Inflammatory macrophage treated with lipopolysaccharide for 1 hour (primary cell): ENCODE results near the gene B4GALNT1.
A peak's percentile ranks its signal among the peaks of the same experiment; 100 is the strongest.
"Not testable (repeated sequence)": the region's sequence is repeated elsewhere in the genome, so short reads cannot be mapped to it uniquely, and the experiment has no call there.

Experiments used
- DNase-seq, 2 donors: peaks; one replicate each; pipeline ENCODE4 v3.0.0-alpha.2; 2020 to 2022

B4GALNT1 gene

DNA sequence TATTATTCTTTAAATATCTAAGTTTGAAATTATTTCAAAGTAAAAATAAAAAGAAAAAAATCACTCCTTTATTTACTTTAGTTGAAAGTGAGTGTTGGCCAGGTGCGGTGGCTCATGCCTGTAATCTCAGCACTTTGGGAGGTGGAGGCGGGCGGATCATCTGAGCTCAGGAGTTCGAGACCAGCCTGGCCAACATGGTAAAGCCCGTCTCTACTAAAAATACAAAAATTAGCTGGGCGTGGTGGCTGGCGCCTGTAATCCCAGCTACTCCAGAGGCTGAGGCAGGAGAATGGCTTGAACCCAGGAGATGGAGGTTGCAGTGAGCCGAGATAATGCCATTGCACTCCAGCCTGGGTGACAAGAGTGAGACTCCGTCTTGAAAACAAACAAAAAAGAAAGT lies 3.7 kb upstream of the B4GALNT1 start:
- not testable (repeated sequence) for DNase-seq

DNA sequence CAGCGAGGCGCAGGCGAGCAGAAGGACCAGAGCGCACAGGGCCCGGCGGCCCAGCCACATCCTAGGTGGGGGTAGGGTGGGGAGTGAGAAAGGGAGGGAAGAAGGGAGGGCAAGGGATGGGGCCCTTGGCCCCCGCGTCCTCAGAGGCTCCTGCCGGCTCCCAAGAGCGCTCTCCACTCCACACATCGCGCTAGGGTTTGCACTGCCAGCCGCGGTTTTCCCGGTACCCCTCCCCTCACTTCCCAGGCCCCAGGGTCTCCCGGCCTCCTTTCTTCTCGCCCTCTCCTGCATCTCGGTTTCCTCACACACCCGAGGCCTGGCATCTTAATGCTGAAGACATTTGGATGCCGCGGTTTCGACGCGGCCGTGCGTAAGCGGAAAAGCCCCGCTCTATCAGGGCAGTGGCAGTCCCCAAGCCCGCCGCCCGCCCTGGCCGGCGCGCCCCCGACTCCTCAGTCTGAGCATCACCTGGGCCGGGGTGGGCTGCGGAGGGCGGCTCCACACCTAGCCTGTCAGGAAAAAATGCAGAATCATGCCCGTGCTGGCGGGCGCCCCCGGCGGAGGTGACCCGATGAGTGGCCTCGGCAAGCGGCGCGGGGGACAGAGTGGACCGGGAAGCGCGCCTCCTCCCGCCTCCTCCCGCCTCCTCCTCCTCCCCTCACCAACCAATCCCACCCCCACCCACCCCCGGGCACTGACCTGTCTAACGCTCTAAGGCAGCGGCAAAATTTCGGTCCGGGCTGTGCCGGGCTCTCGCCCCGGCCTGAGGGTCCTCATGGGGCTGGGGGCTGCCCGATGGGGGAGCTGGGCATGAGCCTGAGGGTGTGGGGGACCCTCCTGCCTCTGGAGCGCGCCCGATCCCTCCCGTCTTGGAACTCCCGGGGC lies 686 bp downstream of the B4GALNT1 start:
- no peak for DNase-seq

DNA sequence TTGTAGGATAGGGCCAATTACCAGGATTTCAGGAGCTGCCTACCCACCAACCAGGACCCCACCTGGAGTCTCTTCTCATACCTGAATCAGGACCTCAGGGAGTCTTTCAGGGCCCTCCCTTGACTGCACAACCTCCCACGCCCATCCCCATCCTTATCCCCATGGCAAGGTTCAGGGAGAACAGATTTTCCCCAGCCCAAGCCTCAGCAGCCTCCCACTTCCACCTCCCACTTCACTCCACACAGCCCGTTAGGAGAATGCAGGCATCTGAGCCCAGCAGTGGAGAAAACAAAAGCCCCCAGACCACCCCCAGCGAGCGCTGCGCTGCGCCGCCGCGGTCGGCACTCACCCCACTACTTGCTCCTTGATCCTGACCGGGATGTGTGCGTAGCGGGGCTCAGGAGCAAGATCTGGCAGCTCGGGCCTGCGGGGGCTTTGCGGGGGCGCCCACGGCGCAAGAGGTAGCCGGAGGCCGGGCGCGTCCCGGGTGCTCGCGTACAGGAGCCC lies 1.4 kb downstream of the B4GALNT1 start:
- DNase-seq: no peak

DNA sequence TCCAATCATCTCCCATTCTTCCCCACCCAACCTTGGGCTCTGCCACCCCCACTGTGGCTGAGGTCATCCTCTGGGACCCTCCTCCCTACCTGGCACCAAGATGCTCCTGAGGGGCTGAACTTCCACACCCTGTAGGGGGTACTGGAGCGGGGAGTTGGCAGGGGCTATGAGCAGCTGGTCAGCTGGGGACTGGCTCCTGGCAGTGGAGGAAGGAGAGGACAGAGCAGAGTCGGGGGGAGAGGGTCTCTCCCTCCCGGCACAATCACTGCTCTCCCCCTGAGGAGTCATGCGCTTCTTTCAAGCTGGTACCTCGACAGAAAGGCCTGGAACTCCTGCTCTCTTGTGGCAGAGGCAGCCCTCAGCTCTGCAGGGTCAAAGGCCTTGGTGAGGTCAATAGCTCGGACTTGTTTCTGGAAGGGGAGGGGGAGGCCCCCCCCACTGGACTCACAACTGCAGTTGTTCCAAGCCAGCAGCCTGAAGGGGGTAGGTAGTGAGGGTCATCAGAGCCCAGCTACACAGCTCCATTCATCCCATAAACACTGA lies 2.0 kb downstream of the B4GALNT1 start:
- DNase-seq: no peak

DNA sequence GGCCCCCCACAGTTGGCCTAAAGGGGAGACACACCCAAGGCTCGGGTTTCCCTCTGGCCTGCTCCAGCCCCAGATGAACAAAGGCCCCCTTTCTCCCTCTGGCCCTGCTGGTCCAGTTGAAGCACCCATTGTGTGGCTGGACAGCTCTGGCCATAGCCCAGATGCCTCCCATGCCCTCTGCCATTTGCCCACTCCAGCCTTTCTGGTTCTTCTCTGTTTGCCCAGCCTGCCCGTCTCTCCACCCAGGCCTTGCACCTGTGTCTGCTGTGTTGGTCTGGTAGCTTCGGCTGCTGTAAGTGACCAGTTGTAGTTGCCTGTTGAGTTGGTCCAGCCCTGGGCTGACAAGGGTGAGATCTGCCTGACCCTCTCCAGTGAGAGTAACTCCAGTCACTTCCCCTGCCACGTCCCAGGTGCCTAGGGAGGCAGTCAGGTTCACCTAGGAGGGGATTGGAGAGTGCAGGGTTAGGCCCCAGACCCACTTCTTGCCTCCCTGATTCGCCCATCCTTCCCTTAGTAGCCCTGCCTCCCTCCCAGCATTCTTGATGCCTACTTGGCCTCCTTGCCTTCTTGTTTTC lies 3.0 kb downstream of the B4GALNT1 start:
- no peak for DNase-seq

DNA sequence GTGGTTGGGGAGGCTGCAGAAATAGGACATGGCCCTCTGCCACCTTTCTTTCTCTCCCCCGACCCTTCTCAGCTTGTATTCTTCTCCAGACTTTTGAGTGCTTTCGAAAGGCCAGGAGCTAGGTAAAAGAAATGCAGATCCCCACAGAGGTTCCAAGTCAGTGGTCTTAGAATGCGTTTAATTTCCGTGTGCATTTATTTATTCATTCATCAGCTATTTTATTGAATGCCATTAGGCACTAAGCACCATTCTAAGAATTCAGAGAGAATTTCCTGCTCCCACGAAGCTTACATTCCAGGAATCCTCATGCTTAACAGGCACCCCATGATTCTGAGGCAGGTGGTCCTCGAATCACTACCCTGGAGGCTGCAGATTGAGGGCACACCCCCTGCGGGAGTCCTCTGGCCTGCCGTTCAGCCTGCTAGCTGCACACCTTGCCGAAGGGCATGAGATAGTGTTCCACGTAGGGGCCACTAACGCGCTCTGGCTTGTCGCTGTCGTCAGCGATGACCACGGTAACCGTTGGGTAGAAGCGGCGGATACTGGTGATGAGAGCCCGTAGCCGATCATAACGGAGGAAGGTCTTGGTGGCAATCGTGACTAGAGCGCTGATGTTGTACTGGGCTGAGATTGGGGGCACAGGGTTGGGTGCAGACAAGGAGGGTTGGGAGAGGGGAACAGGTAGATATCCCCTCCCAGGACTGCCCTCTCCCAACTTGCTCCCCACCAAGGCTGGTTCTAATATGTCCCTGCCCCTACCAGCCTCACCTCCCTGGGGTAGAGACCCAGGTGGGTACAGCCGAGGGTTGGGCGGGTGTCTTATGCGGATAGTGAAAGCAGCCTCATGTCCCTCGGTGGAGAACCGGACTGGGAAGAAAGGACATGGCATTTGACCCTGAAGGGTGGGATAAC lies 4.5 kb downstream of the B4GALNT1 start:
- DNase-seq: no peak

DNA sequence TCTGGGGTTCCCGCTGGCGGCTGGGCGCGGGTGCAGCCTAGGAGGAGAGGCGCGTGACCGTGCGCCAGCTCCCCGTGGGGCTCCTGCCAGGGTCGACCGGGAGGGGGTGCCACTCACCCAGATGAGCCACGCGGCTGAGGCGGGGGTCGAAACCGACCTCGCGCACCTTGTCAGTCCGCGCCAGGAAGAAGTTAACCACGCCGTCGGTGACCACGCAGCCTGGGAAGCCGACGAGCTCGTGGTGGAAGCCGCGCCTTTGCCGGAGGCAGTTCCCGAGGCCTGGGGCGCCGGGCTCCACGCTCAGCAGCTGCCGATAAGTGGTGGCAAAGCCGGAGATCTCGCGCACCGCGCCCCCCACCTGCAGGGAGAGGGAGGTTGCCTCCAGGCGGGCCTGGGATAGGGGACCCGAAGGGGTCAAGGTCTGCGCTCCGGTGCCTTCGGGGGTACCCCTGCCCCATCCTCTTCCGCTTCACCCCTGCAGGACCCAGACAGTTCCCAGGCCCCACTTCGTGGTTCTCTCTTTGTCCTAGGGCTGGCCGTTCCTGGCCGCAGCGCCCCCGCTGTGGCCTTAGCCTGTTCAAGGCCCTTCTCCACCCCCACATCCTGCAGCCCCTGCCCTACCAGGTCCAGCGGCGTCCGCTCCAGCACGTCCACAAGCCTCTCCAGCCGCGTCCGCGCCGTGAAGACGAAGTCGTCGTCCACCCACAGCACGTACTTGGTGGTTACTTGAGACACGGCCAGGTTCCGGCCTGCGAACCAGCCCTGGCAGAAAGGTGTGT lies 5.3 kb downstream of the B4GALNT1 start:
- DNase-seq: peak; percentile 12 to 26

DNA sequence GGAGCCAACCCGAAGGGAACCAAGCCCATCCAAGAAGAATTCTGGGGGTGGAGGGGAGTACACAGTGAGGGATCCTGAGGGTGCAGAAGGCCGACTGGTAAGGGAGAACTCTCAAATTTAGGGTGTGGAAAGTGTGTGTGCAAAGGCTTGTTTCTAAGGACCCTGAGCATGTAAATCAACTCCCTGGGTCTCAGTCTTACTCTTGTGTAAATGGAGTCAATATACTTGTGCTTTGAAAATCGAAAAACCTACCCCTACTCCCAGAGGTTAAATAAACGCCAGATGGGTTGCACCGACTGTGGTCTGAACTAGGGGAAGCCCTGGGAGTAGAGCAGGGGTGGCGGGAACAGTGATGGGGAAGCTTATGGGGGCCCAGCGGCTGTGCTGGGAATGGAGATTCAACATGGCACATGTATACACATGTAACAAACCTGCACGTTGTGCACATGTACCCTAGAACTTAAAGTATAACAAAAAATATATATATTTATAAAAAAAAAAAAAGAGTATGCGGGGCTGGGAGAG lies 6.0 kb downstream of the B4GALNT1 start:
- no peak for DNase-seq

DNA sequence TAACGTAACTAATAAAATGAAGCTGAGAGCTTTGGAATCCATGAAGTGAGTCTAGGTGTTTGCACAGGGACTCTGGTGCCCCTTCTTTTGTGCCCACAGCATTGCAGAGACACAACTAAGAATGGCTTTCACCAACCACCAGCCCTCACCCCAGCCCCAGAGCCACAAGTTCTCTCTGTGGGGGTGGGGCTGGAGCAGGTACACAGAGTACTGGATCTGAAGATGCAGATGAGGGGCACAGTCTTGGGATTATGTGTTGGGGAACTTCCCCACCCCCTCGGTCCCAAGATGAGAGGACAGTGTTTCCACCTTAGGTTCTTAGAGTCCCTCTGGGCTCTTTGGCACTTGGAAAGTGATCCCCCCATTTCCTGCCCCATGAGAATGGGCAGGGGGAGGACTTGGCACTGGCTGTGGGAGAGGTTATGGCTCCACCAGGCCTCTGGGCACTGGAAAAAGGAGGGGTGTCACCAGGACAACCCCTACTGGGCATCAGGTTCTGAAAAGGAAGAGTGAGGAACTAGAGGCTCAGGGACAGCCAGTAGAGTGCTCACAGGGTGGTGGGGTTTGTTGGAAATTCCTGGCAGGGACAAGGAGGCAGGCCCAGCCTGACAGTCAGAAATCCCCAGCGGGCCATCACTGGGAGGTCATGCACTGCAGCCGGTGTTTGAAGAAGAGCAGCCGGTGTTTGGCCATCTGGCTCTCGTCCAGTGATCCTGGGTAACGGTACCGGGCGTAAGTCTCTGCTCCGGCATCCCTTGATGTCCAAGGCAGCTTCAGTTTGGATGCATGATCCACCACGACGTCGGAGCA lies 6.7 kb downstream of the B4GALNT1 start:
- no peak for DNase-seq

DNA sequence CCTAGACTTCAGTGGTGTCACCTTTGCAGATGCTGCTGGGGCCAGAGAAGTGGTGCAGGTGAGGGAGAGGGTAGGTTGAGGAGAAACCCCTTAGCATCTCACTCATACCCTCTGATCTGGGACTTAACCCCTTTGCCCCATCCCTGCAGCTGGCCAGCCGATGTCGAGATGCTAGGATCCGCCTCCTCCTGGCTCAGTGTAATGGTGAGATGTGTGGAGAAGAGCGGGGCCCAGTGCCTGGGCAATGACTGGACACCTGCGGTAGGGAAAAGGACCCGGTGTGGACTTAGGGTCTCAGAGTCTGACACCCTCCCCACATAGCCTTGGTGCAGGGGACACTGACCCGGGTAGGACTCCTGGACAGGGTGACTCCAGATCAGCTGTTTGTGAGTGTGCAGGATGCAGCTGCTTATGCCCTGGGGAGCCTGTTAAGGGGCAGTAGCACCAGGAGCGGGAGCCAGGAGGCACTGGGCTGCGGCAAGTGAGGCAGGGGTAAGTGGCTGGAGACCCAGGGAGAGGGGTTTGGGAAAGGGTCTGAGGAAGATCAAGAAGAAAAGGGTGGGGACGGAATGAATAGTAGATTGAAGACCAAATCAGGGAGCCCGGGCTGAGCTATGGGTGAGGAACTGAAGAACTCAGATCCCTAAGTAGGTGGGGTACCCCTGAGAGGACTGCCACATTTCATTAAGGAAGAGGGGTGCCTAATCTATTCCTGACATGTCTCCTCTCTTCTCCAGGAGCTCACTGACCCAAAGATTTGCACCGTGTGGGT lies 7.6 kb downstream of the B4GALNT1 start:
- DNase-seq: no peak

DNA sequence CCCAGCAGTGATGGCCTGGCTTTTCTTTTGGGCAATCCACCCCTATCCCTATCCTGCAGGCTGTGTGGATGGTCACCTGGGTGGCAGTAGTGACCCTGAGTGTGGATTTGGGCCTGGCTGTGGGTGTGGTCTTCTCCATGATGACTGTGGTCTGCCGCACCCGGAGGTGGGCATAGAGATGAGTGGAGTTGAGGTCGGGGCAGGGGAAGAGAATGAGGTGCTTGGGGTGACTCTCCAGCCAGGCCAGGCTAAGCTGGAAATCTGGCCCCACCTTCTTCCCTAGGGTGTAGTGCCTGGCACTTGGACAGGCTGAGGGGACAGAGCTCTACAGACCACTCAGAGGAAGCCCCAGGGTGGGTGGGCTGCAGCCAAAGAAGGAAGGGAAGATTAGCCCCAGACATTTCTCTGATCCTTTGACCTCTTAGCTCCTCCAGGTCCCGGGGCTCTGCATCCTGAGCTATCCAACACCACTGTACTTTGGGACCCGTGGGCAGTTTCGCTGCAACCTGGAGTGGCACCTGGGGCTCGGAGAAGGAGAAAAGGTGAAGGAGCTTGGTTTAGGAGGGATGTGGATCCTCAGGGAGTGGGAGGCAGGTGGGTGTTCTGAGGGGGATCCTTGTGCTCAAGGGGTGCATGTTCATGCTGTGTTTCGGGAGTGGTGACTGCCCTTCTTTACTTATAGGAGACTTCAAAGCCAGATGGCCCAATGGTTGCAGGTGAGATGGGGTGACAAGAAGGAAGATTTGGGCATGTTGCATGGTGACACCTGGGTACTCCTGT lies 8.4 kb downstream of the B4GALNT1 start:
- no peak for DNase-seq

DNA sequence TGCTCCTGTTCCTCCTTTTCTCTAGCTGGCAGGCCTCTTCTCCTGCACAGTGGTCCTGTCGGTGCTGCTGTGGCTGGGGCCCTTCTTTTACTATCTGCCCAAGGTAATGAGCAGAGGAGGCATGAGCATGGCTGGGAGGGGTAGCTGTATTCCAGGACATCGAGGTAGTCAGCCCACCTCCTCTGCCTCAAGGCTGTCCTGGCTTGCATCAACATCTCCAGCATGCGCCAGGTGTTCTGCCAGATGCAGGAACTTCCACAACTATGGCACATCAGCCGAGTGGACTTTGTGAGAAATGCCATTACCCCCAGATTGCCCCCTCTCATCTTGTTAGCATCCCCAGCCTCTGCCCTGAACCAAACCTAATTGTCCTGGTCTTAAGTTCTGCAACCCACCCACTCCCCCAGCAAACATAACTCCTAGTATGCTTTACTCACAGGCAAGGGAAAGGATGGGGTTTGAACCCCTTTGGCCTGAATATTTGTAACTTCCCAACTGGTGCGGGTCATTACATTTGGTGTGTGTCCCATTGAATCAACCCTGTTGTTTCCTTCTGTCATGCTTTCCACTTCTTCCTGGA lies 9.1 kb downstream of the B4GALNT1 start:
- DNase-seq: no peak

DNA sequence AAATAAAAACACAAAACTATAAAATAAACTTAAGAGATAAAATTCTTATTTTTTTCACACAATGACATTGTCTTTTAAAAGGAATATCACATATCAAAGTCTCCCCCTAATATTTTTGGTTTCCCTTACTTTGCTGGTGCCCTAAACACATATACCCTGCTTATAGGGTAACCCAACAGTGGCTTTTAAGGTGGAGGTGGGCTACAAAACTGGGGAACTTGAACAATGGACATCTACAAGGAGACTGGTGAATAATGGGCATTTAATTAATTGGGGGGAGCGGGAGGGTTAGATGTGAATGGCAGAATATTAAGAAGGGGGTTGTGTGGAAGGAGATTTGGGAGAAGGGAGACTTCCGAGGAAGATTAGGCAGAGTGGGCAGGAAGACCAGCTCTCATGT lies 9.6 kb downstream of the B4GALNT1 start:
- DNase-seq: no peak

DNA sequence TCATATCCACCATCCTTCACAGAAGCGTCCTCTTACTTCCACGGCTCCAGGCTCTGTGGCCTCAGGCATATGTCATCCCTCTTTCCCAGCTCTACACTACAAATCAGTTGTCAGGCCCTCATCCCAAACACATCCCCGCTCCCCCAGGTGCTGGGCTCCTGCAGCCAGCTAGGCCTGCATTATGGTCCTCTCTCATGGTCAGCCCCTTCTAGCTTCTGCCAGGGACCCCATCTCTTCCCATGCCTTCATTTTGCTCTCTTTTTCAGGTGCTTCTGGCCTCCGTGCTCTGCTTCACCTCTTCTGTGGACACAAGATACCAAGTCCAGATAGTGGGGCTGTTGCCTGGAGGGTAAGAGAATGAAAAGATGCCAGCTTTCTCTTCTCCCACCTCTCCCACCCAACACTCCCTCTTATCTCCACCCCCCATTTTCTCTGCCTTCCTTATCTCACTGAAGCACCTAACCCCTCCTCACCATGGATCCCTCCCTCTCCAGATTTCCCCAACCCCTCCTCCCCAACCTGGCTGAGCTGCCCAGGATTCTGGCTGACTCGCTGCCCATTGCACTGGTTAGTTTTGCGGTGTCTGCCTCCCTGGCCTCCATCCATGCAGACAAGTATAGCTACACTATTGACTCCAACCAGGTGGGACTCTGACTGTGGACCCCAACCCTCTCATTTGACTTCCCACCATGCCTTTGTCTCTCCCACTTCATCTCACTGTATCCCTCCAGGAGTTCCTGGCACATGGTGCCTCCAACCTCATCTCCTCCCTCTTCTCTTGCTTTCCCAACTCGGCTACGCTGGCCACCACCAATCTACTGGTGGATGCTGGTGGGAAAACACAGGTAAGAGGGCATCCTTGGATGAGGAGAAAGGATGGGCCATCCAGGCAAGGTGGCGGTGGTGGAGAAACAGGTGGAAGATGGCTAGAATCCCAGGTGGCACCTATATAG lies 10.4 kb downstream of the B4GALNT1 start:
- DNase-seq: no peak

DNA sequence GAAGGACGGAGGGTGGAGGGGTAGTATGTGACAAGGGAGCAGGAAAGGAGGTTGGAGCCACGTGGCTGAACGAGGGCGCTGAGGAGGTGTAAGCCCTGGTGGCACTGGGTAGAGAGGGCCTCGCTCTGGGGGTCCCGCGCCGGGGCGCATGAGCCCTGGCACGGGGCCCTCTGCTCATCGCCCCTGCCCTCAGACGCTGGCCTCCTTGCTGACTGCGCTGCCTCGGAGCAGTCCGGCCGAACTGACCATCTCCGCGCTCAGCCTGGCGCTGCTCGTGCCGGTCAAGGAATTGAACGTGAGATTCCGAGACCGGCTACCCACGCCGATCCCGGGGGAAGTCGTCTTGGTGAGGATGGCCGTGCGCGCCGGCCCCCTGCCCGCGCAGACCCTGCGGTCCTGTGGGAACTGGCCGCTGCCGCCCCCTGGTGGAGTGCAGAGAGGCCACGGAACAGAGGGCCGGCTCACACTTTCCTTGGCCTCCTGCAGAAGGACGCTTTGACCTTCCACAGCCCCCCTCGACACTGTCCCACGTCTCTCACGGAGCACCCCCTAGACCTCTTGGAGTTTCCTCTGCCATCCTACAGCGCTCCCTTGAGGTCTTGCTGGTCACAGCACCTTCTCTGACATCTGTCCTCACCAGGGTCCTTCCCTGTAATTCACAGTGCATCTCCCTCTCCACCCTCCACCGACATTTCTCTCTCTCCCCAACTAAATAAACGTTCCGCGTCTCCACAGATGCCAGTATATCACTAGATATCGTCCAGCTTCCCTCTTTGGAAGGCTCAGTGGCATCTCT lies 11.3 kb downstream of the B4GALNT1 start:
- peak in 1 of 2 donors; percentile 39 for DNase-seq

DNA sequence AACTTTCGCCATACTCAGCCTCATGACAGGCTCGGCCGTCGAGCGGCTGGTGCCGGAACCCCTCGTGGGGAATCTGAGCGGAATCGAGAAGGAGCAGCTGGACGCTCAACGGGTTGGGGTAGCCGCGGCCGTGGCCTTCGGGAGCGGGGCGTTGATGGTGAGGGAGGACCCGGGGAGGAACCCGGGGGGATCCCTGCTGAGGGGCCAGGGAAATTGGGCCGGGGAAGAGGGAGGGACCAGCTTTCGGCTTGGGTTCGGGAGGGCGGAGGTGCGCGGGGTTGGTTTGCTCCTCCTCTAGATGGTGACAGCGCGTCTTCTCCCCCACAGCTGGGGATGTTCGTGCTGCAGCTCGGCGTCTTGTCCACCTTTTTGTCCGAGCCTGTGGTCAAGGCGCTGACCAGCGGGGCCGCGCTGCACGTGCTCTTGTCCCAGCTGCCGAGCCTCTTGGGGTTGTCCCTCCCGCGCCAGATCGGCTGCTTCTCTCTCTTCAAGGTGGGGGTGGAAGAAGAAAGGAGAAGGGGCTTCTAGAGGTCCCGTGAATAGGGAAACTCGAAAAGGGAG lies 12.0 kb downstream of the B4GALNT1 start:
- DNase-seq: peak; percentile 32 to 40
